Liver (tissue), 9 donors: ENCODE data around the gene TMED10. TPM values are rescaled to one million over a fixed set of nuclear protein-coding genes. Genes with fewer than 3 reads are reported as not detected.

Source experiments
- DNase-seq: peaks from one replicate; pipeline ENCODE4 v3.0.0-alpha.2; 2017; ENCODE audit warnings: low spot score
- H3K27ac ChIP-seq, 2 donors: one replicate each; pipeline ENCODE4 v1.7.0; 2013; ENCODE audit warnings: inconsistent platforms in 2 of 2, low read length in 2 of 2, control low read depth in 1 of 2, low read depth in 1 of 2, mild to moderate bottlenecking in 1 of 2
- H3K27me3 ChIP-seq, 4 donors: one replicate each; pipeline versions ENCODE4 v1.6.1 to v1.7.0; 2013; ENCODE audit warnings: low read length in 3 of 4, inconsistent platforms in 1 of 4, mild to moderate bottlenecking in 1 of 4, moderate library complexity in 1 of 4; ENCODE audit not compliant: control insufficient read depth in 4 of 4, insufficient read depth in 4 of 4
- H3K36me3 ChIP-seq, 4 donors: one replicate each; pipeline versions ENCODE4 v1.6.1 to v1.7.0; 2013; ENCODE audit warnings: low read length in 3 of 4, mild to moderate bottlenecking in 3 of 4, low read depth in 1 of 4, moderate library complexity in 1 of 4; ENCODE audit not compliant: control insufficient read depth in 4 of 4, insufficient read depth in 3 of 4
- H3K4me1 ChIP-seq, 4 donors: one replicate each; pipeline versions ENCODE4 v1.6.1 to v1.7.0; 2013; ENCODE audit warnings: low read length in 3 of 4, mild to moderate bottlenecking in 3 of 4, moderate library complexity in 1 of 4; ENCODE audit not compliant: control insufficient read depth in 4 of 4, insufficient read depth in 4 of 4
- H3K4me3 ChIP-seq, 3 donors: one replicate each; pipeline versions ENCODE4 v1.6.1 to v1.7.0; 2013; ENCODE audit warnings: low read length in 3 of 3, control low read depth in 1 of 3, low read depth in 1 of 3, mild to moderate bottlenecking in 1 of 3
- H3K9ac ChIP-seq, 2 donors: one replicate each; pipeline ENCODE4 v1.7.0; 2013; ENCODE audit warnings: low read length in 2 of 2, mild to moderate bottlenecking in 2 of 2, moderate library complexity in 2 of 2, control low read depth in 1 of 2, low read depth in 1 of 2
- H3K9me3 ChIP-seq, 4 donors: one replicate each; pipeline versions ENCODE4 v1.6.1 to v1.7.0; 2013; ENCODE audit warnings: low read length in 3 of 4; ENCODE audit not compliant: control insufficient read depth in 4 of 4
- ATF3 ChIP-seq: IDR thresholded peaks from 2 replicates; pipeline ENCODE4 v1.6.1; 2016; ENCODE audit warnings: antibody characterized with exemption
- CTCF ChIP-seq: fragments of 150-350 bp; IDR thresholded peaks from 2 replicates; pipeline ENCODE4 v1.5.1; 2017; ENCODE audit warnings: improper control_type of control experiment, low read depth, low read length; ENCODE audit not compliant: missing input control
- EGR1 ChIP-seq, 2 donors: IDR thresholded peaks; 2 replicates each; pipeline ENCODE4 v1.6.1; 2016 to 2018; ENCODE audit warnings: antibody characterized with exemption in 2 of 2, low read depth in 2 of 2
- FOXA1 ChIP-seq: IDR thresholded peaks from 2 replicates; pipeline ENCODE4 v1.6.1; 2016; ENCODE audit warnings: antibody characterized with exemption
- FOXA2 ChIP-seq: IDR thresholded peaks from 2 replicates; pipeline ENCODE4 v1.6.1; 2016; ENCODE audit warnings: antibody characterized with exemption
- GABPA ChIP-seq, 2 donors: IDR thresholded peaks in 1 of 2; conservative IDR thresholded peaks in 1 of 2; 2 replicates each; pipeline ENCODE4 v1.6.1; 2016; ENCODE audit warnings: antibody characterized with exemption in 2 of 2, mild to moderate bottlenecking in 1 of 2, moderate library complexity in 1 of 2
- HNF4A ChIP-seq, 2 donors: conservative IDR thresholded peaks; 2 replicates each; pipeline ENCODE4 v1.6.1; 2016; ENCODE audit warnings: antibody characterized with exemption in 2 of 2, mild to moderate bottlenecking in 2 of 2
- HNF4G ChIP-seq: IDR thresholded peaks from 2 replicates; pipeline ENCODE4 v1.6.1; 2016; ENCODE audit warnings: antibody characterized with exemption
- JUND ChIP-seq, 2 donors: IDR thresholded peaks; 2 replicates each; pipeline ENCODE4 v1.6.1; 2016; ENCODE audit warnings: antibody characterized with exemption in 2 of 2
- MAX ChIP-seq: IDR thresholded peaks from 2 replicates; pipeline ENCODE4 v1.6.1; 2016; ENCODE audit warnings: antibody characterized with exemption
- NR2F2 ChIP-seq: IDR thresholded peaks from 2 replicates; pipeline ENCODE4 v1.6.1; 2016; ENCODE audit warnings: antibody characterized with exemption
- RAD21 ChIP-seq, 2 donors: IDR thresholded peaks; 2 replicates each; pipeline ENCODE4 v1.6.1; 2016; ENCODE audit warnings: antibody characterized with exemption in 2 of 2, mild to moderate bottlenecking in 2 of 2
- REST ChIP-seq: IDR thresholded peaks from 2 replicates; pipeline ENCODE4 v1.6.1; 2016; ENCODE audit warnings: antibody characterized with exemption, mild to moderate bottlenecking
- RXRA ChIP-seq, 2 donors: IDR thresholded peaks; 2 replicates each; pipeline ENCODE4 v1.6.1; 2017 to 2018; ENCODE audit warnings: antibody characterized with exemption in 2 of 2, mild to moderate bottlenecking in 1 of 2
- SP1 ChIP-seq: IDR thresholded peaks from 2 replicates; pipeline ENCODE4 v1.6.1; 2018; ENCODE audit warnings: antibody characterized with exemption, mild to moderate bottlenecking
- TAF1 ChIP-seq: conservative IDR thresholded peaks from 2 replicates; pipeline ENCODE4 v1.6.1; 2016; ENCODE audit warnings: antibody characterized with exemption, mild to moderate bottlenecking
- YY1 ChIP-seq: IDR thresholded peaks from 2 replicates; pipeline ENCODE4 v1.6.1; 2016; ENCODE audit warnings: antibody characterized with exemption, mild to moderate bottlenecking
- ZBTB33 ChIP-seq: IDR thresholded peaks from 2 replicates; pipeline ENCODE4 v1.6.1; 2016; ENCODE audit warnings: antibody characterized with exemption
- WGBS: extraction: QIAGEN DNeasy Blood & Tissue Kit; methylation state at CpG from one replicate; pipeline ENCODE4 v1.1.7; 2013; 5-methylcytosine and 5-hydroxymethylcytosine counted together
- polyA plus RNA-seq, 2 donors: library from polyadenylated mRNA; stranded (reverse) in 1 of 2; unstranded in 1 of 2; fragments of 200-250 nt in 1 of 2; fragments of >200 nt in 1 of 2; fragmentation: Nextera tagmentation in 1 of 2; extraction: Ambion mirVana in 1 of 2; gene quantifications; one replicate each; pipeline versions ENCODE4 v1.2.1 to v1.2.3, GENCODE V29; 2013 to 2015
- total RNA-seq, 2 donors: library from RNA; depleted of rRNA; stranded (reverse); fragments of >200 nt; gene quantifications; one replicate each; pipeline ENCODE4 v1.2.3, GENCODE V29; 2014
- donor health status: healthy.
- donor health status: healthy.
- donor health status: healthy.
- donor health status: healthy.
- donor health status: healthy.

Gene TMED10
- total and polyA plus RNA-seq, 4 donors = 167 to 349 (median 252) TPM

- TF ChIP-seq NR2F2 (no peak), HNF4G (no peak), RAD21 (IDR thresholded peaks at IDR 0.05) (no peak), GABPA (IDR thresholded peaks at IDR 0.05 in 1 of 2, conservative IDR thresholded peaks at IDR 0.05 in 1 of 2) (no peak), CTCF (no peak), YY1 (no peak)
These were observed 69.2 kb downstream of the TMED10 start (continued) for GRCh38 chr14:75107186-75107585.

- no peak for TF ChIP-seq FOXA2
- no peaks in the 10 kb centered on the region for H3K27me3 ChIP-seq
- peaks cover 16 to 67% (median 55%) of the 10 kb centered on the region in 4 donors for H3K36me3 ChIP-seq
- no peak overlapping the region for H3K4me3 ChIP-seq
- H3K27ac ChIP-seq = no peak overlapping the region
- H3K4me1 ChIP-seq = no peaks in the 10 kb centered on the region
- H3K9ac ChIP-seq = no peak overlapping the region
- no peaks in the 10 kb centered on the region for H3K9me3 ChIP-seq
- DNase-seq = no peak
- 95% methylated on average over 4 of the region's 4 CpGs for WGBS
These were observed 74.9 kb downstream of the TMED10 start for GRCh38 chr14:75101491-75101890.

- WGBS = 72% methylated on average over 1 of the region's 1 CpG
- Histone ChIP-seq H3K36me3 (peaks cover 7 to 72% (median 62%) of the 10 kb centered on the region in 4 donors), H3K4me3 (no peak overlapping the region), H3K4me1 (no peaks in the 10 kb centered on the region), H3K9ac (no peak overlapping the region), H3K27me3 (no peaks in the 10 kb centered on the region), H3K9me3 (no peaks in the 10 kb centered on the region), H3K27ac (no peak overlapping the region)
- TF ChIP-seq RXRA (IDR thresholded peaks at IDR 0.05) (no peak), FOXA1 (no peak), SP1 (no peak), HNF4A (conservative IDR thresholded peaks at IDR 0.05) (no peak), NR2F2 (no peak), CTCF (no peak), ZBTB33 (no peak), YY1 (no peak), HNF4G (no peak), TAF1 (no peak), FOXA2 (no peak), MAX (no peak), GABPA (IDR thresholded peaks at IDR 0.05 in 1 of 2, conservative IDR thresholded peaks at IDR 0.05 in 1 of 2) (no peak), REST (no peak), ATF3 (no peak), EGR1 (IDR thresholded peaks at IDR 0.05; ENCODE audit: low read depth in 2 of 2) (no peak), JUND (IDR thresholded peaks at IDR 0.05) (no peak)
- no peak for DNase-seq
These were observed 77.7 kb downstream of the TMED10 start for GRCh38 chr14:75098682-75099081.
